B cell (primary cell): Measurements from ENCODE around the gene NKIRAS2.

Experiments used
- EZH2 ChIP-seq: IDR thresholded peaks from 2 replicates; pipeline ENCODE4 v1.6.1; 2012; ENCODE audit warnings: borderline replicate concordance, low read depth, mild to moderate bottlenecking, moderate library complexity, low read length; ENCODE audit not compliant: insufficient read depth, poor library complexity, severe bottlenecking
- TF ChIP-seq, protein P1 (sequence below): fragments of 200-600 bp; IDR thresholded peaks from one replicate; pipeline ENCODE4 v1.8.0; 2022; ENCODE audit warnings: antibody characterized with exemption, mild to moderate bottlenecking

DNA sequence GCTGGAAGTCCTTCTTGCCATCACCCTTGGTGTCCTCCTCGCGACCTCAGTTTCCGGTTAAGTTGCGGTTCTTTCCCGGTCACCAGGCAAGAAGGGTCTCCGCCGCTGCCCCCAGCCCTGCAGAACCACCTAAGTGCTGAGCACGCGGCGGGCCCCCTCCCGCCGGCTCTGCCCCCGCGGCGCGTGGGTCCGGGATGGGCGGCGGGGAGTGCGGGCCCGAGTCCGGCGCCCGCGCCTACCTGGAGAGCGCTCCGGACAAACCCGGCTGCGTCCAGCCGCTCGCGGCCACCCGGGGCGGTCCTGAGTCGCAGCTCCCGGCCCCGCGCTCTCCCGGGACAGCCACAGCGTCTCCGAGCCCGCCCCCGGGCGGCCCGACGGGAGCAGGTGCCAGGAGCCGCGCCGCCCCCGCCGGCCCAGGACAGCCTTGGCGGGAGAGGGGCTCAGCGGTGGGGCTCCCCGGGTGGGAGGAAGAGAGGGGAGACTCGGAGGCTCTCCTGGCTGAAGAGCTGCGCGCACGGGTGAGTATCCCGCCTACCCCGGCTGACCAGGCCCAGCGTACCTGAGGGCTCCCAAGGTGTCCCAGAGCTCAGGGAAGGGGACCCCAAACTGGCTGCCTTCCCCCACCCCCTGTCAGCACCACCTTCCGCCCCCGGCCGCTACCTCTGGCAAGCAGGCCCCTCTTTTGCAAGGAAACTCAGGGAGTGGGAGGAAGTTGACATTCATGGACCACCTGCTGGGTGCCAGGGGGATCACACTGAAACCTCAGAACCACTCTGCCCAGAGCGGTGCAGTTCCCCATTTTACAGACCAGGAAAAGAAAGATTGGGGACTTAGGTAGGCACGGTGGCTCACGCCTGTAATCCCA is 52.7 kb downstream of the NKIRAS2 start:
- TF ChIP-seq, protein P1, sequence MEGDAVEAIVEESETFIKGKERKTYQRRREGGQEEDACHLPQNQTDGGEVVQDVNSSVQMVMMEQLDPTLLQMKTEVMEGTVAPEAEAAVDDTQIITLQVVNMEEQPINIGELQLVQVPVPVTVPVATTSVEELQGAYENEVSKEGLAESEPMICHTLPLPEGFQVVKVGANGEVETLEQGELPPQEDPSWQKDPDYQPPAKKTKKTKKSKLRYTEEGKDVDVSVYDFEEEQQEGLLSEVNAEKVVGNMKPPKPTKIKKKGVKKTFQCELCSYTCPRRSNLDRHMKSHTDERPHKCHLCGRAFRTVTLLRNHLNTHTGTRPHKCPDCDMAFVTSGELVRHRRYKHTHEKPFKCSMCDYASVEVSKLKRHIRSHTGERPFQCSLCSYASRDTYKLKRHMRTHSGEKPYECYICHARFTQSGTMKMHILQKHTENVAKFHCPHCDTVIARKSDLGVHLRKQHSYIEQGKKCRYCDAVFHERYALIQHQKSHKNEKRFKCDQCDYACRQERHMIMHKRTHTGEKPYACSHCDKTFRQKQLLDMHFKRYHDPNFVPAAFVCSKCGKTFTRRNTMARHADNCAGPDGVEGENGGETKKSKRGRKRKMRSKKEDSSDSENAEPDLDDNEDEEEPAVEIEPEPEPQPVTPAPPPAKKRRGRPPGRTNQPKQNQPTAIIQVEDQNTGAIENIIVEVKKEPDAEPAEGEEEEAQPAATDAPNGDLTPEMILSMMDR, result no peak
- peak; percentile 80 for TF ChIP-seq EZH2
